ENCODE measurements around the gene SGK1.

The SGK1 gene

DNA sequence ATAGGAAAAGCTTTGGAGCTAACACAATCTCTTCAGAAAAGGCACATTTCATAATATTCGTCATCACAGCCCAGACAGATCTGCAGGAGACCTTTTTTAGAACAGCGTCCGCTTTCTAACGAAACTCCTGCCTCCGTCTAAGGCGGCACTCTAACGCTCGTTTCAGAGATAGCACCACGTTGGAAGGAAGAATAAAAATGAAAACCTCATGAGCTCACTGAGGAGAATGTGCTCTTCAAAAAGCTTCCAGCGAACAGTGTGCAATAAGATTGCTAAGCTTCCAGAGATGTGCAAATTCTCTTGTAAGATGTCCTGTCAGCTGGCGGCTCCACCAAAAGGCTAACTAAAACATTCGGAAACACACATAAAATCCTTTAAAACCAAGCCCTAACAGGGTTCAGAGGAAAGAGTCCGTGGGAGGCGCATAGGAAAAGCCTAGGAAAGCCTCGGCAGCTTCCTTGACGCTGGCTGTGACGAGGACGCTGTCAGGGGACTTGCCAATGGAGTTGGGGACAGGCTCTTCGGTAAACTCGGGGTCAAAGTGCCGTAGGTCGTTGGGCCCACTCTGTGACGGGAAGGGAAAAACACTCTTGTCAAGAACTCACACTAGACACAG lies 147.9 kb downstream of the SGK1 start:
- Histone ChIP-seq H4K91ac (ENCODE audit: low read depth, low read length) (no peak overlapping the region), H3K79me2 (ENCODE audit: control insufficient read depth, insufficient read depth, low read length, poor library complexity) (no peaks in the 10 kb centered on the region), H3K27me3 (ENCODE audit: insufficient read depth, low read length) (no peaks in the 10 kb centered on the region), H3K4me1 (ENCODE audit: control insufficient read depth in 1 of 2, insufficient read depth in 2 of 2, low read length in 2 of 2) (no peaks in the 10 kb centered on the region), H3K23ac (ENCODE audit: low read length) (no peak overlapping the region), H3K36me3 (ENCODE audit: control insufficient read depth in 1 of 2, insufficient read depth in 2 of 2, low read length in 2 of 2) (peaks cover 9 to 21% of the 10 kb centered on the region in 2 experiments), H3K4ac (ENCODE audit: low read depth, low read length) (no peak overlapping the region), H3K18ac (ENCODE audit: low read length) (no peak overlapping the region), H3K4me3 (ENCODE audit: low read depth, low read length) (no peak overlapping the region), H2AFZ (ENCODE audit: insufficient read depth, low read length, poor library complexity) (no peak overlapping the region), H3K14ac (ENCODE audit: low read length) (no peak overlapping the region), H4K8ac (ENCODE audit: low read depth, low read length) (no peak overlapping the region), H3K9me3 (ENCODE audit: insufficient read depth, low read depth, low read length) (no peaks in the 10 kb centered on the region), H3K79me1 (ENCODE audit: low read length) (peaks cover 4% of the 10 kb centered on the region), H2BK120ac (ENCODE audit: insufficient read depth, low read length, poor library complexity) (no peak overlapping the region), H4K12ac (ENCODE audit: low read depth, low read length) (no peak overlapping the region), H2AK5ac (ENCODE audit: low read length) (peak overlapping the region; percentile 53), H3K9ac (ENCODE audit: low read length) (no peak overlapping the region), H2BK12ac (ENCODE audit: low read length) (no peak overlapping the region), H3K27ac (ENCODE audit: low read depth, low read length) (no peak overlapping the region), H2BK5ac (ENCODE audit: low read depth, low read length, poor library complexity) (no peak overlapping the region), H3K4me2 (ENCODE audit: low read length) (no peak overlapping the region)
- peak in 1 of 2 donors; percentile 7 for DNase-seq
- WGBS (ENCODE audit: extremely low coverage, insufficient coverage, insufficient read length): no CpG with 5 or more reads among the region's 23 CpGs

GRCh38 chr6:134168590-134169208 lies 149.2 kb downstream of the SGK1 start:
- no peak overlapping the region for H2BK5ac ChIP-seq (ENCODE audit: low read depth, low read length, poor library complexity)
- no peaks in the 10 kb centered on the region for H3K79me2 ChIP-seq (ENCODE audit: control insufficient read depth, insufficient read depth, low read length, poor library complexity)
- H3K27ac ChIP-seq (ENCODE audit: low read depth, low read length): no peak overlapping the region
- no peak overlapping the region for H4K91ac ChIP-seq (ENCODE audit: low read depth, low read length)
- H3K36me3 ChIP-seq (ENCODE audit: control insufficient read depth in 1 of 2, insufficient read depth in 2 of 2, low read length in 2 of 2): peaks cover 9 to 21% of the 10 kb centered on the region in 2 experiments
- no peak overlapping the region for H3K4ac ChIP-seq (ENCODE audit: low read depth, low read length)
- no peak overlapping the region for H2AFZ ChIP-seq (ENCODE audit: insufficient read depth, low read length, poor library complexity)
- no peaks in the 10 kb centered on the region for H3K4me1 ChIP-seq (ENCODE audit: control insufficient read depth in 1 of 2, insufficient read depth in 2 of 2, low read length in 2 of 2)
- H4K12ac ChIP-seq (ENCODE audit: low read depth, low read length): no peak overlapping the region
- no peak overlapping the region for H2AK5ac ChIP-seq (ENCODE audit: low read length)
- H2BK120ac ChIP-seq (ENCODE audit: insufficient read depth, low read length, poor library complexity): no peak overlapping the region
- H3K79me1 ChIP-seq (ENCODE audit: low read length): no peaks in the 10 kb centered on the region
- H4K8ac ChIP-seq (ENCODE audit: low read depth, low read length): no peak overlapping the region
- H3K27me3 ChIP-seq (ENCODE audit: insufficient read depth, low read length): no peaks in the 10 kb centered on the region
- no CpG with 5 or more reads among the region's 8 CpGs for whole genome bisulfite sequencing (ENCODE audit: extremely low coverage, insufficient coverage, insufficient read length)
- H3K18ac ChIP-seq (ENCODE audit: low read length): no peak overlapping the region
- no peak overlapping the region for H2BK12ac ChIP-seq (ENCODE audit: low read length)
- no peaks in the 10 kb centered on the region for H3K9me3 ChIP-seq (ENCODE audit: insufficient read depth, low read depth, low read length)
- no peak overlapping the region for H3K9ac ChIP-seq (ENCODE audit: low read length)
- no peak overlapping the region for H3K23ac ChIP-seq (ENCODE audit: low read length)
- H3K4me2 ChIP-seq (ENCODE audit: low read length): no peak overlapping the region
- H3K4me3 ChIP-seq (ENCODE audit: low read depth, low read length): no peak overlapping the region
- no peak overlapping the region for H3K14ac ChIP-seq (ENCODE audit: low read length)
- DNase-seq: peak in 1 of 2 donors; percentile 43

DNA sequence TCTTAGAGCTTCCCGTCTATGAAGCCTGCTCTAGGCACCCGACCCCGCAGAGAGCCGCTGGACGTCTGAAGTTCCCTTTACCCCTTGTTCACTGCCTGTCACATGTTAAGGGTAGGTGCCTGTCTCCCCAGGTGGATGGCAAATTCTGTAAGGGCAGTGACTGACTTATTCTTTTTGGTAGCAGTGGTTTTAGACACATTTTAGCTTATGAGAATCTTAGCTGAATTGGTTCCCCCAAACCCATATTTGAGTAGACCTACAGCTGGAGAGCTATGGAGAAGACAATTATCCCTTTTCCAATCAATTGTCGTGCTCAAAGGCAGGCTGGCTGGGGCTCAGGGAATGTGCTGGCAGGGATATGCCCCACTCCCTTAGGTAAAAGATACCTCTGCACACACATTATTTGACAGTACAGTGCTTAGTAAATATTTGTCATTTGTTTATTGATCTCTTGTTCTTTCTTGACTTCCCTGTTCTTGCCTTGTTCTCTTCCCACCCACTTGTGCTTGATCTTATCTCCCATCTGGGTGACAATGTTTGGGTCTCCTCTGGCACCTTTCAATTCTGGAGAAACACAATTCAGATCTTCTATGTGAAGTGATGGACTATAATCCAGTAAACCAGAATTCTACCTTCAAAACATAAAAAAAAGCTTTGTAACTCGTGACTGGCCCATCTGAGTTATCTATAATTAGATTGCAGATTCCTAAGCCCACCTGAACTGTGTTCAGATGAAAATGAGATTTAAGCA lies 151.2 kb downstream of the SGK1 start:
- no peak overlapping the region for H2BK5ac ChIP-seq (ENCODE audit: low read depth, low read length, poor library complexity)
- H3K9ac ChIP-seq (ENCODE audit: low read length): no peak overlapping the region
- H3K79me1 ChIP-seq (ENCODE audit: low read length): peaks cover 4% of the 10 kb centered on the region
- no peak overlapping the region for H4K91ac ChIP-seq (ENCODE audit: low read depth, low read length)
- peaks cover 0 to 3% of the 10 kb centered on the region in 2 experiments for H3K4me1 ChIP-seq (ENCODE audit: control insufficient read depth in 1 of 2, insufficient read depth in 2 of 2, low read length in 2 of 2)
- H4K8ac ChIP-seq (ENCODE audit: low read depth, low read length): no peak overlapping the region
- peaks cover 7 to 12% of the 10 kb centered on the region in 2 experiments for H3K36me3 ChIP-seq (ENCODE audit: control insufficient read depth in 1 of 2, insufficient read depth in 2 of 2, low read length in 2 of 2)
- H3K4me3 ChIP-seq (ENCODE audit: low read depth, low read length): no peak overlapping the region
- no peak overlapping the region for H2AK5ac ChIP-seq (ENCODE audit: low read length)
- H3K23ac ChIP-seq (ENCODE audit: low read length): no peak overlapping the region
- H3K27me3 ChIP-seq (ENCODE audit: insufficient read depth, low read length): no peaks in the 10 kb centered on the region
- H2BK120ac ChIP-seq (ENCODE audit: insufficient read depth, low read length, poor library complexity): no peak overlapping the region
- H3K4ac ChIP-seq (ENCODE audit: low read depth, low read length): no peak overlapping the region
- H3K27ac ChIP-seq (ENCODE audit: low read depth, low read length): no peak overlapping the region
- H3K14ac ChIP-seq (ENCODE audit: low read length): no peak overlapping the region
- H2BK12ac ChIP-seq (ENCODE audit: low read length): no peak overlapping the region
- no peak overlapping the region for H4K12ac ChIP-seq (ENCODE audit: low read depth, low read length)
- no peak overlapping the region for H2AFZ ChIP-seq (ENCODE audit: insufficient read depth, low read length, poor library complexity)
- WGBS (ENCODE audit: extremely low coverage, insufficient coverage, insufficient read length): no CpG with 5 or more reads among the region's 7 CpGs
- no peaks in the 10 kb centered on the region for H3K9me3 ChIP-seq (ENCODE audit: insufficient read depth, low read depth, low read length)
- no peak overlapping the region for H3K18ac ChIP-seq (ENCODE audit: low read length)
- H3K79me2 ChIP-seq (ENCODE audit: control insufficient read depth, insufficient read depth, low read length, poor library complexity): no peaks in the 10 kb centered on the region
- no peak for DNase-seq
- H3K4me2 ChIP-seq (ENCODE audit: low read length): no peak overlapping the region

DNA sequence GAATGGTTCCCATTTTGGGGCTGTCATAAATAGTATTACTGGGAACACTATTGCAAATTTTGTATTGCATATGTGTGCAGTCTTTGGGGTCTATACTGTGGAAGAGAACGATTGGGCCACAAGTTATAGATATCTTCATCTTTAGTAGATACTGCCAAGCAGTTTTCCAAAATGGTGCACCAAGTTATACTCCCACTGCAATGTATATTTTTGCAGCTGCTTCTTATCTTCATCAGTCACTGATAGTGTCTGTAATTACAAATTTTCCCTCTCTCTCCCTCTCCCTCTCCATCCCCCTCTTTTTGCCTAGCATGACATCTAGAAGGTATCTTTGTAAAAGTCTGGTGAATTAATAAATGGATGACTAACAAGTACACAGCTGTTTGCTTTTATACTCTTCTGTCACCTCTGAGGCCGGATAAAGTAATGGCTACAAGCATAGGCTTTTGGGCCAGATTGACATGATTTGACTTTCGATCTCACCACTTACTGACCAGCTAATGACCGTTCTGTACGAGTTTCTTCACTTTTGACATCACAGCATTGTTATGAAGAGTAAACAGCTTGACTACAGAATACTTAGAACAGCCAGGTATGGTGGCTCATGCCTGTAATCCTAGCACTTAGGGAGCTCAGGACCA lies 152.2 kb downstream of the SGK1 start:
- Histone ChIP-seq H3K4me1 (ENCODE audit: control insufficient read depth in 1 of 2, insufficient read depth in 2 of 2, low read length in 2 of 2) (peaks cover 3 to 4% of the 10 kb centered on the region in 2 experiments), H3K9ac (ENCODE audit: low read length) (no peak overlapping the region), H3K9me3 (ENCODE audit: insufficient read depth, low read depth, low read length) (no peaks in the 10 kb centered on the region), H3K79me1 (ENCODE audit: low read length) (peaks cover 5% of the 10 kb centered on the region), H3K18ac (ENCODE audit: low read length) (no peak overlapping the region), H4K12ac (ENCODE audit: low read depth, low read length) (no peak overlapping the region), H2BK120ac (ENCODE audit: insufficient read depth, low read length, poor library complexity) (no peak overlapping the region), H4K91ac (ENCODE audit: low read depth, low read length) (no peak overlapping the region), H4K8ac (ENCODE audit: low read depth, low read length) (no peak overlapping the region), H3K27me3 (ENCODE audit: insufficient read depth, low read length) (no peaks in the 10 kb centered on the region), H2BK12ac (ENCODE audit: low read length) (no peak overlapping the region), H3K36me3 (ENCODE audit: control insufficient read depth in 1 of 2, insufficient read depth in 2 of 2, low read length in 2 of 2) (peaks cover 2 to 8% of the 10 kb centered on the region in 2 experiments), H3K23ac (ENCODE audit: low read length) (no peak overlapping the region), H2BK5ac (ENCODE audit: low read depth, low read length, poor library complexity) (no peak overlapping the region), H3K4me2 (ENCODE audit: low read length) (no peak overlapping the region), H2AK5ac (ENCODE audit: low read length) (no peak overlapping the region), H3K79me2 (ENCODE audit: control insufficient read depth, insufficient read depth, low read length, poor library complexity) (no peaks in the 10 kb centered on the region), H2AFZ (ENCODE audit: insufficient read depth, low read length, poor library complexity) (no peak overlapping the region), H3K27ac (ENCODE audit: low read depth, low read length) (no peak overlapping the region), H3K14ac (ENCODE audit: low read length) (no peak overlapping the region), H3K4me3 (ENCODE audit: low read depth, low read length) (no peak overlapping the region), H3K4ac (ENCODE audit: low read depth, low read length) (no peak overlapping the region)
- DNase-seq: peak in 1 of 2 donors; percentile 6
- WGBS (ENCODE audit: extremely low coverage, insufficient coverage, insufficient read length): no CpG with 5 or more reads among the region's 5 CpGs
